C4-2B (cell line): ENCODE data around the gene SLC19A3.

ENCODE experiments used
- CTCF ChIP-seq: fragments of 450-650 bp; conservative IDR thresholded peaks from 2 replicates; pipeline ENCODE4 v1.5.1; 2017; ENCODE audit warnings: mild to moderate bottlenecking
- ZFX ChIP-seq: fragments of 450-650 bp; IDR thresholded peaks from 2 replicates; pipeline ENCODE4 v1.6.1; 2017

GRCh38 chr2:227759411-227760118, 41.7 kb upstream of the SLC19A3 start:
- TF ChIP-seq CTCF (no peak), ZFX (no peak)
